ENCODE data around the gene CCDC196.
"Not testable (repeated sequence)": the region's sequence is repeated elsewhere in the genome, so short reads cannot be mapped to it uniquely, and the experiment has no call there.

Gene CCDC196

DNA sequence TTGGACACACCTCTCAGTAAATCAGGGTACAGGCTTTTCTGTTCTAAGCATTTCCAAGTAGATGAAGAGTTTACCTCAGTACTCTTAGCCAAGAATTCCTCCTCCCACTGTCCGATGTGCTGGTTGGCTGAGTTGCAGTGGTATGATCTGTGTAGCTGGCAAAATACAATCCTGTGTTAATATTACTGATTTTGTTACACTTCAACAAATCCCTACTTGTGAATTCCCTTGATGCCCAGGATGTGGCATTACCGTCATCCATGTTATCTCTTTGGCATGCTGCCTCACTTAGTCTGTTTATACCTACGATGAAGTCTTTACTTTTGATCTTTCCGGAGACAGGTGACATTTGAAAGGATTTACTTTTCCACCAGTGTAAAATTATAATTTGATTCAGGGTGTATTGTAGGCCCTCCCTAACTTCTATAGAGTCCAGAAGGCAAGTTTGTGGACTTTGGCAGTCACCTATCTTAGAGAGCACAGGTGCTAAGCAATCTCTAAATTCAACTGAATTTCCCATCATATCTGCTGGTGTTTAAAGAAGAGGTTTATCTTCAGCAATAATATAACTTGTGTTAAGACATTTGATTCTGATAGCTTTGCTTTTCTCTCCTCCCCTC lies 10.1 kb downstream of the CCDC196 start:
- no peak for DNase-seq

DNA sequence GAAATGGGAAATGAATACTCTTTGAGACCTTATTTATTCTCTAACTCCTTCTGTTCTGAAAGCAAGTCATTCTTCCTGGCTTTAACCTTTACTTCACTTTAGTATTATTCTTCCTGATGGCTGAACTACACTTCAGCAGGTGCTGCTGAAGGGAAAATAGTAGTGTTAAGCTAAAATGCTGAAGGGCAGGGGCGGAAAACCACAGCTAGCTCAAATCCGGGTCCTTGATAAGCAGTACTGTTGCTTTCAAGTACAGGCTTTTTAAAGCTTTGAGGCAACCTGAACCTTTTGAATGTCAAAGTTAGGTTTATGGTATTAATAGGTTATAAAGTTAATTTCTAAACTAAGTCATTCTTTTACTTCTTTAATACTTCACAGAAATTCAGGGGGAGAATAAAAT lies 10.7 kb downstream of the CCDC196 start:
- no peak for DNase-seq

DNA sequence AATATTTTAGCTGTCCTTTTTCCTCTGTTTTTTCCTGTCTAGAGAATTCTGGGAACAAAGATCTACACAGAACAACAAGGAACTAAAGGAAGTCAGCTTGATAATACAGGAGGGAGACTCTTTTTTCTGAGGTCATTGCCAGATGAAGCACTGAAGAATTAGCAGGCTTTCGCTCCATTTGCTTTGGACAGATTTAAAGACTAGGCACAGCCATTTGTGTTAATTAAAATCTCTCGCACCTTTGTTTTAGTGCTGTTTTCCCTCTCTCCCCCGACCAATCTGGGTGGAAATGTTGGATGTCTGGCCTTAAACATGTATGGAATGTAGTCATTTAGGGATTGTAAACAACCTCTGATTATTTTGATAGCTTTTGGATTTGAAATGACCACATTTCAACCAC lies 12.1 kb downstream of the CCDC196 start:
- no peak for DNase-seq

DNA sequence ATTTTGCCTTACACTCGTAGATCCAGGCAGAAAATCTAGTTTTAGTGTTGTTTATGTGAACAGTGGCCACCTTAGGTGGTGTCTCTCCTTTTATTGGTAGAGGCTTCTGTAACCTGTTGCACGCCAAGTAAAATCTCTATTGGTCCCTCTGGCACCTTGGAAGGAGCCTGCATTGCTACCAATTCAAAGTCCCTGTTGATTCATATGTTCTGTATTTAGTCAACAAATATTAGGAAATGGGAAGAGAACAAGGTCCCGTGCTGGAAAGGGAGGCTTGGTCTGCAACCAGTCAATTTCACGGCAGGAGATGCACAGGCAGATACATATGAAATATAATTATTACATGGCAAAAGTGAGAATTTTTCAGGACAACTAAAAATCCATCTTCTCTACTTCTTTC lies 15.4 kb downstream of the CCDC196 start:
- DNase-seq = no peak

DNA sequence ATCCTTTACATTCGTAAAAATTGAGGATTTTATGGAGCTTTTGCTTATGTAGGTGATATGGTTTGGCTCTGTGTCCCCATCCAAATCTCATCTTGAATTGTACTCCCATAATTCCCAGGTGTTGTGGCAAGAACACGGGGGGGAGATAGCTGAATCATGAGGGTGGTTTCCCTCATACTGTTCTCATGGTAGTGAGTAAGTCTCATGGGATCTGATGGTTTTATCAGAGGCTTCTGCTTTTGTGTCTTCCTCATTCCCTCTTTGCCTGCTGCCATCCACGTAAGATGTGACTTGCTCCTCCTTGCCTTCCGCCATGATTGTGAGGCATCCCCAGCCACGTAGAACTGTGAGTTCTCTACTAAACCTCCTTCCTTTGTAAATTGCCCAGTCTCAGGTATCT lies 16.7 kb downstream of the CCDC196 start:
- DNase-seq = not testable (repeated sequence)

DNA sequence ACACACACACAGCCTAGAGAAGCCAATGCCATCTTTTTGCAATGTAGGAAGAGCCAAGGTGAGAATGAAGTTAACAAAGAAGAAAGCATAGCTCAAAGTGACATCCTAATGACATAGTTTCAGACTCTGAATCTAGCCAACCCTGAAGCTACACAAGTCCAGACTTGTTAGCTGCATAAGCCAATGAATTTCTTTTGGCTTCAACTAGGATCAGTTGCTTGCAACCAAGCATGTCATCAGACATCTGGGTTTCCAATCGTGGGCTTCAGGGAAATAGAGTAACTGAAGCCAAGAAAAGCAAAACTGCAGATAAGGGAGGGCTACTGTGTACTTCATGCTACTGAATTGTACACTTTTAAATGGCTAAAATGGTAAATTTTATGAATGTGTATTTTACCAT lies 17.4 kb downstream of the CCDC196 start:
- DNase-seq = no peak

DNA sequence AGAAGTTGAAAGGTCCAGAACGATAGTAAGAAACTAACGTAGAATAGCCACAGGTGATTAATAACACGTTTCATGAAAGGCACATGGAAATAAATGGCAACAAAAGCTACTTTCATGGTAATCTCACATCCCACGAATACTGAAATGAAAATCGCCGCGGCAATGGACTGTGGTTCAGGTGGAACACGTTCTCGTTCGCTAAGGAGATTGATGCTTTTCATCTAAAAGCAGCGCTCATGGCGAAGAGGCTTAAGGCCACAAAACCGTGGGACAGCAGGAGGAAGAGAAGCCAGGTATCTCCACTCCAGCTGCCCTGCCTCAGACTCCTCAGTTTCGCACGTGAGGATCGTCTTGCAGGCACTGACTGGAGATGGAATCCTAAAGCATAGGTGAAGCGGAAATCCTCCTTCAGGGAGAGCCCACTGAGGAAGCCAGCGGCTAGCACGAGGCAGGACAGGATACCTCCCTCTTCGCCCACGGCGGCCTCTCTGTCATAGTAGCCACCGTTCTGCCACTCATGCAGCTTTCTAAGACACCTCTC lies 21.1 kb downstream of the CCDC196 start:
- DNase-seq = no peak

DNA sequence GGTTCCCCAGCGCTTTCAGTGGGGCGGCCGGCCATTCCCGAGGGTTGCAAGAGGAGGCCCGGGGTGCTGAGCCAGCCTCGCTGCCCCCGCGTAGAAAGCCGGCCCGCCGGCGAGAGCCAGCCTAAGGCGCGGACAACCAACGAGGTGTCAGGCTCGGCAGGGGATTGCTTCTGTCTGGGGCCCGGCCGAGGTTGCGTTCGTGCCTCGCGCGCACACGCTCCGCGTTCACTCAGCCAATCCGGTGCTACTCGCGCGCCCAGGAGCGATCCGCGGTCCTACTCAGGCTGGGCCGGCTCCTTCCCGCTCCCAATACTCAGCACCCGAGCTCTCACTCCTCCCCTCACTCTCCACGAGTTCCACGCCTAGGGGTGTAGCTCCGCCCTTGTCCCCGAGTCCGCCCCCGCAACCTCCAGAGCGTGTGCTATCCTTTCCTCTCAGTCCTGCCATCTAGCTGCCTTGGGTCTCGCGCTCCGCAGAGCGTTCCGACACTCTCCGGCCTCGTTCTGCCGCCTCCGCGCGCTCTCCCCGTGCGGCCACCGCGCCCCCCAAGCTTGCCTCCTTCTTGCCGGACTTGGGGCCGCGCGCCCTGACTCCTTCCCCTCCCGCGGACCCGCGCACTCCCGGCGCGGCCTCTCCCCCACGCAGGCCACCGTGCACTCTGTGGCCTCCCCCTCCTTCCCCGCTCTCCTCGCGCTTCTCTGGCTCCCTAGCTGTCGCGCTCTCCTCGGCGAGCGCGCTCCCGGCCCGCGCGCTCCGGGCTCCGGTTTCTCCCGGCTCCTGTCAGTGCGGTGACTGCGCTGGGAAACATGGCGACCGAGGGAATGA lies 21.8 kb downstream of the CCDC196 start, which contains the start of gene GPHN:
GPHN (plus strand) TSS at position 426 of the 825 bp plus-strand sequence.
- DNase-seq = peak; percentile 91

DNA sequence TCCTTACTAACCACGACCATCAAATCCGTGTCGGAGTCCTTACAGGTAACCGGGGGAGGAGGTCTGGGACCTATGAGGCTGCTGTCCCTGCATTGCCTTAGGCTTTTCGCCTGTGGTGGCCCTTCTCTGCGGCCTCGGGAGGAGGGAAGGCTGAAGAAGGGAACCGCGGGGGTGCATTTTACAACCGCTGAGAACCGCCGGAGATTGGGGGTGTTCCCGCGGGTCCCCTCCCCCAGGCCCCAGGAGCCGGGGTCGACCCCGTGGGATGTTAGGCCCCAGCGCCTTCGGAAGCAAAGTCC lies 22.3 kb downstream of the CCDC196 start:
- no peak for DNase-seq

DNA sequence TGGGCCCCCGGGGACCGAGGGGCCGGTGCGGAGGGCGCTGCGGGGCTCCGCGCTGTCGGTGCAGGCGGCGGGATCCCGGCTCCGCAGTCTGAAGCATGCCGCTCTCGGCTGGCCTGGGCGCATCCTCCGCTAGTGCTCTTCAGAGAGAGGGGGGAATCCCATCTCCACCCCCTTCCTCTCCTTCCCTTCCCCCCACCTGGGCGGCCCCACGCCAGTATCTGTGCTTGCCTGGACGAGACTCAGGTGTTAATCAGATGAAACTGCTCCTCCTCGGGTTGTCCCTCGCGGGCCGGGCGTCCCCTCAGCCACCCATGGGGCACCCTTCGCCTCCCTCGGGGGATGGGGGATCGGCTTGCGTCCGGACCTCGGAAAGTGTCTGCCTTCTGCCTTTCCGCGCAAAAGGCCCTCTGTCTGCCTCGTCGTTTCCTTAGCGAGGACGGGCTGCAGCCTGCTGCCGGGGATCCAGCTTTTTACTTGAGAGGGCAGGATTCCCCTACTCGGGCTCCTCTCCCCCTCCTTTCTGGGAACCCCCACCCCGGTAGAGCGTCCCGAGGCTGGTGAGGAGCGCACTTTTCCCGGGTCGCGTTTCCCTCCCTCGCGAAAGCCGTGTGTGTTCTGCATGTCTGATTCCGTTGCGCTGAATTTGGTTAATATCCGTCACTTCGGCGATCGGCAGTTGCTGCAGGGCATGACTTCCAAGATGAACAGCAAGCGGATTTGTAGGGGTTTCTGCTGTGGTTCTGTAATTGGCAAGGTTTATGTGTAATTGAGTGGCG lies 22.9 kb downstream of the CCDC196 start:
- peak; percentile 53 for DNase-seq

DNA sequence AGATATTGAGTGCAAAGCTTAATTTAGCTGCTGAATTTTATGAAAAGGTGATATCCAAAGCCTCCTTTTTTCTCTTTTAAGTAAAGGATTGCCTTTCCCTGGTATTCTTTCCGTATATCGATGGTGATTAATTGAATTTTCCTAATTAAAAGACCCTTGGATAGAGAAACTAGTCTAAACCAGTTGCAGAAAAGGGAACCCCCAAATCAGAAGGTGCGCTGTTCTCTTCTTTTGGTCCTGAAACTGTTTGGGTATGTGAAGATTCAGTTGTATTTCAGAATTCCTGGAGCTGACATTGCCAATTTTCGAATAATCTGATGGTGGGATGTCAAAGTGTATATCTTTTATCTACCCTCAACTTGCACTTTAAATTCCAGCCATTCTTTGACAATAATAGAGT lies 23.7 kb downstream of the CCDC196 start:
- no peak for DNase-seq

DNA sequence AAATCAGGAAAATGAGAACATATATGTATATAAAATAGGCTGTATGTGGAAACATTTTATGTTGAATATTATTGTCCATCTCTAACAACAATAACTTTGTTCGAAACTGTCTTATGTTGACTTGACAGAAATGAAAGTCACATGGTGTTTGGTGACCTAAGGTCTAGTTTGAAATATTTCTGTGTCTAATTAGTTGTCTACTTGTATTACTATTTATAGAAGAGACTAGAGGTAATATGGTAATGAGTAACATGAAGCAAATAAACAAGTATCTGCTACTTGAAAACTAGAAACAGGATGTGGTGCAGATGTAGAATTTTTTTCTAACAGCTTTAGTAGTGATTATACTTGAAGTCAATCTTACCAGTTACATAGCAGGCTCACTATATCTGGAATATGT lies 25.7 kb downstream of the CCDC196 start:
- DNase-seq = peak; percentile 8

DNA sequence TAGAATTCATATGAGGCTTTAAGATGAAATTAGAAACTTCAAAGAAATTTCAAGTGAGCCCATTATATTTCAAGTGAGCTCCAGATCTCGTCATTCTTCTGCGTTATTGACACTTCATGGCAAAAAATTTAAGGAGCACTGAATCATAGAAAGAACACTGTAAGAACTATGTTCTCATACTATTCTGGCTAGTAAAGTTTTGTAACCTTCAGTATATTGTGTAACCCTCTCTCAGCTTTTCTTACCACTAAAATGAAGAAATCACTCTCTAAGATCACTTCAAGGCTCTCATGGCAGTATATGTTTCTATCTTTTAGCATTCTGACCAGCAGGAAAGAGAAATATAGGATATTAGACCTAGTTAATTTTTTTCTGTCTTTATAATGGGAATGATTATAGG lies 28.0 kb downstream of the CCDC196 start:
- no peak for DNase-seq

DNA sequence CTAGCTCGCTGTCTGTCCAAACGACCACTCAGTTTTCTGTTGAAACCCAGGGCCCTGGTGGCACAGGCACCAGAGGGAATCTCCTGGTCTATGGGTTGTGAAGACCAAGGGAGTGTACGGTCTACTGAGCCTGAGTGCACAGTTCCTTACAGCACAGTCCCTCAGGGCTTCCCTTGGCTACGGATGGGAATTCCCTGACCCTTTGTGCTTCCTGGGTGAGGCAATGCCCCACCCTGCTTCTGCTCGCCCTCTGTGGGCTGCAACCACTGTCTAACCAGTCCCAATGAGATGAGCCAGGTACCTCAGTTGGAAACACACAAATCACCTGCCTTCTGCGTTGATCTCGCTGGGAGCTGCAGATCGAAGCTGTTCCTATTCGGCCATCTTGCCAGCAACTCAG lies 44.4 kb downstream of the CCDC196 start:
- no peak for DNase-seq

DNA sequence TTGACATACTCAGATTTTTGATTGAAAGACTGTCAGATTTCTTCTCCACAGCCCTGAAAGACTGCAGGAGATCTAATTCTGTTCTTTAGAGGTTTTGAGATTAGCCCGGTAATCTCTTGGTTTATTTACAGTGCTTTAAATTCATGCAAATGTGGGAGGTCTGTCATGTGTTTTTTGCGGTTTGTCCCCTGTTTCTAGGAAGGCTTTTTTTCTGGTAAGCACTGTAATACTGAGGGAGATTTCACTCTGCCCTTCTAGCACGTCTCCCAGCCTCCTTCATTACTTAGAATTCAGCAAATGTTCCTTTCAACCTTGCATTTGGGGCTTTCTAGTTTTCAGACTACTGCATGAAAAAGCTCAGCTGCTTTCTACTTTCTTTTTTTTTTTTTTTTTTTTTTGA lies 52.9 kb downstream of the CCDC196 start:
- DNase-seq = peak; percentile 6

DNA sequence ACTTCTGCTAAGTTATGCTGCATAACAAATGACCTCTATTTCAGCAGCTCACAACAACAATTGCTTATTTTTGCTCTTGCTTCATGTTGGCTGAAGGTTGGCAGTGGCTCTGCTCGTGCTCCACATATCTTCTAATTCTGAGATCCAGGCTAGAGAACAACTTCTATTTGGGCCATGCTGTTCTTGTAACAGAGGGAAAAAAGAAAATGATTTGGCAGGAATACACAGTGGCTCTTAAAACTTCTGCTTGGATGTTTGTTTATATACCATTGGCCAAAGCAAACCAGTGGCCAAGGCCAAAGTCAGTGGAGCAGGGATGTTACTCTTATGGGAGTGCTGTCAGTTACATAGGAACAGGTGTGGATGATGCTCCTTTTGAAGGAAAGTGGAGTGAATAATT lies 53.9 kb downstream of the CCDC196 start:
- DNase-seq = no peak

DNA sequence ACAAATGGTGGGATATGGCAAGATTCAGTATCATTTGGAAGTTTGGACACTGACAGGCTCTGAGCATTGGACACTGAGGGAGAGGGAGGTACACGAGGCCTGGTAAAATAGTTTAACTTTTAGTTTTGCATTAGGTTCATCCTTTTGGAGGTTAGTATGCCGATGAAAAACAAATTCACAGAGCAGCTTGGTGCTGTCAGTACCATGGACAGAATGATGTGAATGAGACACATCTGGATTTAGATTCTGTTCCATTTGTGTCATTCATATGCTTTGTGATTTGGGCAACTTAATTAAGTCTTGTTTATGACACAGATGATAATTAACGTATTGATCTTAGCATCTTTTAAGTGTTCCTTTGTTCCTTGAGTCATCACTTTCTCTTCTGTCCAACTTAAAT lies 55.5 kb downstream of the CCDC196 start:
- no peak for DNase-seq

DNA sequence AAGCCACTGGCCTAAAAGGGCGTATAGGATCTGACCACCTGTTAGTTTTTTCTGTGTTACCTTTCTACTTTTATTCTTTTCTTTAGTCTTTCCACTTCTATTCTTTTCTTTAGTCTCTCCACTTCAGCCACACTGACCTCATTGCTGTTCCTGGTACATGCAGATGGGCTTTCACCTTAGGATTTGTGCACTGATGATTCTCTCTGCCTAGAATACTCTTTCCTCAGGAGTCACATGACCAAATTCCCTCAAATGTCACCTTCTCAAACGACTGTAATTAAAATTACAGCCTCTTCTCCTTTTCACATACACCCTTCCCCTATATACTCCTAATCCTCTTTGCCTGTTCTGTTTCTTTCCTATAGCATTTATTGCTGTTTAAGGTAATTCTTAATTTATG lies 57.8 kb downstream of the CCDC196 start:
- no peak for DNase-seq

DNA sequence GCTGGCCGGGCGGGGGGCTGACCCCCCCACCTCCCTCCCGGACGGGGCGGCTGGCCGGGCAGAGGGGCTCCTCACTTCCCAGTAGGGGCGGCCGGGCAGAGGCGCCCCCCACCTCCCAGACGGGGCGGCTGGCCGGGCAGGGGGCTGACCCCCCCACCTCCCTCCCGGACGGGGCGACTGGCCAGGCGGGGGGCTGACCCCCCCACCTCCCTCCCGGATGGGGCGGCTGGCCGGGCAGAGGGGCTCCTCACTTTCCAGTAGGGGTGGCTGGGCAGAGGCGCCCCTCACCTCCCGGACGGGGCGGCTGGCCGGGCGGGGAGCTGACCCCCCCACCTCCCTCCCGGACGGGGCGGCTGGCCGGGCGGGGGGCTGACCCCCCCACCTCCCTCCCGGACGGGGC lies 59.0 kb downstream of the CCDC196 start:
- not testable (repeated sequence) for DNase-seq

DNA sequence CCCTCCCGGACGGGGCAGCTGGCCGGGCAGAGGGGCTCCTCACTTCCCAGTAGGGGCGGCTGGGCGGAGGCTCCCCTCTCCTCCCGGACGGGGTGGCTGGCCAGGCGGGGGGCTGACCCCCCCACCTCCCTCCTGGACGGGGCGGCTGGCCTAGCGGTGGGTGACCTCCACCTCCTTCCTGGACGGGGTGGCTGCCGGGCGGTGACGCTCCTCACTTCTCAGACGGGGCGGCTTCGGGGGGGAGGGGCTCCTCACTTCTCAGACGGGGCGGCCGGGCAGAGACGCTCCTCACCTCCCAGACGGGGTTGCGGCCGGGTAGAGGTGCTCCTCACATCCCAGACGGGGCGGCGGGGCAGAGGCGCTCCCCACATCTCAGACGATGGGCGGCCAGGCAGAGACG lies 59.6 kb downstream of the CCDC196 start:
- DNase-seq = not testable (repeated sequence)
